Bone marrow (tissue), 2 donors: ENCODE data around the gene ZNF234.
A peak's percentile ranks its signal among the peaks of the same experiment; 100 is the strongest.
"Not testable (repeated sequence)": the region's sequence is repeated elsewhere in the genome, so short reads cannot be mapped to it uniquely, and the experiment has no call there.

ENCODE experiments used
- DNase-seq, 2 donors: peaks; one replicate each; lab custom pipeline; 2025; lab: John Stamatoyannopoulos, UW

ZNF234 gene

DNA sequence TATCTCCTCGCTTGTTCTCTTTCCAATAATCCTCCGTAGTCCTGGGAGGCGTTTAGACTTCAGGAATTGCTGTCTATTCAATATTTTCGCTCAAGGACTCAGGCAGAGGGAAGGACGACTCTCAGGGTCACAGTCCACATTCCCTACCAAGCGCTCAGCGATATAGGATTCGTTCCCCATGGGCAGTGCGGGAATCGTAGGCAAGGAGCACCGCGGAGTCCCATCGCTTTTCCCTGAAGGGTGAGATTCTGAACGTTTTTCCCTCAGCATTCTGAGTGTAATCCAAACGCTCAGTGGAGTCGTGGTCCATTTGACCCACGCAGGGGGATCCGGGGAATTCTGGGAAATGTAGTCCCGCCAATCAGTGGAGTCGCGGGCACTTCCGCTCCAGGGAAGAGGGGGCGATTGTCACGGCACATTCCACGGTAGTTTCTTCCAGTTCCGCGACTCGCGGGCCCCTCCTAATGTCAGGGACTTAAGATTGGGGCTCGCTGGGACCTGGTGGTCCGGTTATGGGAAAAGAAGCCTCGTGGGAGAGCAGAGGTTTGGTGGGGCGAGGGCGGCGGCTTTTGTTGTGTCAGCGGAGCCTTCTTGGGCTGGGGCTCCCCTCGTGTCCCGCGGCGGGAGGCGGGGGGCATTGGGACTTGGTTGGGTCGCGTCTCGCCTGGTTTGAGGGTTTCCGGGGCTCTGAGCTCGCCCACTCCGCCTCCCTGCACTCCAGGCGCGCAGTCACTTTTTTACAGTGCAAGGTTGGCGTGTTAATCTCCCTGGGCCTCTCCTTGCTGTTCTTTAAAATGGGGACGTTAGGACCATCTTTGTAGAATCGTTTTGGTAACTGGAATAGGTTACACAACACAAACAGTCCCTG is at the start of gene ZNF234:
TSS of gene ZNF234 (plus strand) at position 364 of the 868 bp plus-strand sequence. CDS start 3,079 bp downstream, outside the sequence.
- DNase-seq: peak; percentile 50 to 60

- no peak for DNase-seq
These were observed 49.2 kb upstream of the ZNF234 start for GRCh38 chr19:44092108-44092507.

- DNase-seq: peak; percentile 60 to 92
These were observed 47.2 kb upstream of the ZNF234 start, which contains the start of gene ZNF224 for GRCh38 chr19:44093931-44094765. ZNF224 (plus strand) TSS chr19:44094361; CDS start chr19:44097874, 3,513 bp downstream.

- DNase-seq: no peak
These were observed 33.6 kb upstream of the ZNF234 start for GRCh38 chr19:44107751-44108150.

GRCh38 chr19:44109458-44109857 is 31.9 kb upstream of the ZNF234 start:
- no peak for DNase-seq

DNA sequence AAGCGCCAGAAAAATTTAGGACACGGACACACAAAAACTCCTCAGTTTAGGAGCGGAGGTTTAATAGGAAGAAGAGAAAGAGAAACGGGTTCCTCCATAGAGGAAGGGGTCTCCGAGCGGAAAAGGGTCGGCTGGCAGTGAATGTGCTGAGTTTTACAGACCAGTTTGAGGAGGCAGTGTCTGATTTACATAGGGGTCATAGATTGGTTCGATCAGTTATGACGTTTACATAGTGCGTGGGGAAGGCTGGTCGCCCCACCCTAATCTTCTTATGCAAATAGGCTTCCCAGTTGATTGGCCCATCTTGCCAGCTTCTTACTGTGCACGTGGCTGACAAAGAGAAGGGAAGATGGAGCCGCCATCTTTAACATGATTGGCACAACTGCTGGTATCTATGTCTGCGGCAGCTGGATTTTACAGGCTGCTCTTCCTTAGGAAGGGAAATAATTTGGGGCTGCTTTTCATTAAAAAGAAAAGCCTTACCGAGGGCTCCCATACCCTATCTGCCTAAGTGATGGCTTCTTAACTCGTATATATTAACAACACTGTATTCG is 29.4 kb upstream of the ZNF234 start:
- no peak for DNase-seq

GRCh38 chr19:44112802-44113137 is 28.6 kb upstream of the ZNF234 start:
- no peak for DNase-seq

DNA sequence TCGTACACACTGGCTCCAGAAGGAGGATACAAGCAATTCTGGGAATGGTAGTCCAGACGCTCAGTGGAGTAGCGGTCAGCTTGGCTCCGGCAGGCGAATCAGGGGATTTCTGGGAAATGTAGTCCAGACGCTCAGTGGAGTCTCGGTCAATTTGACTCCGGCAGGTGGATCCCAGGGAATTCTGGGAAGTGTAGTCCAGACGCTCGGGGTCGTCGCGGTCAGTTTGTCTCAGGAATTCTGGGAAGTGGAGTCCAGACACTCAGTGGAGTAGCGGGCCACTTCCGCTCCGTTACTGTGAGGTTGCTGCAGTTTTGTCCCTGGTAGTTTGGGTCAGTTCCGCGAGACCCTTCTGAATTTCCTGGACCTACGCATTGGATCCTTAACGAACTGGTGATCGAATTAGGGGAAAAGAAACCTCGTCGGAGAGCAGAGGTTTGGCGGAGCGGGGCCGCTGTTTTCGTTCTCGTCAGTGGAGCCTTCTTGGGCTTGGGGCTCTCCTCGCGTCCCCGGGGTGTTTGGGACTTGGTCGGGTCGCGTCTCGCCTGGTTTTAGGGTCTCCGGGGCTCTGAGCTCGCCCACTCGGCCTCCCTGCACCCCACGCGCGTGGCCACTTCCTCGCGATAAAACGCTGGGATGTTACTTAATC is 28.1 kb upstream of the ZNF234 start, which contains the start of gene ZNF225:
TSS of gene ZNF225 (plus strand) at position 262 of the 646 bp plus-strand sequence. CDS start 2,429 bp downstream, outside the sequence.
- peak; percentile 60 to 94 for DNase-seq

GRCh38 chr19:44113784-44114390 is 27.5 kb upstream of the ZNF234 start:
- DNase-seq: no peak

DNA sequence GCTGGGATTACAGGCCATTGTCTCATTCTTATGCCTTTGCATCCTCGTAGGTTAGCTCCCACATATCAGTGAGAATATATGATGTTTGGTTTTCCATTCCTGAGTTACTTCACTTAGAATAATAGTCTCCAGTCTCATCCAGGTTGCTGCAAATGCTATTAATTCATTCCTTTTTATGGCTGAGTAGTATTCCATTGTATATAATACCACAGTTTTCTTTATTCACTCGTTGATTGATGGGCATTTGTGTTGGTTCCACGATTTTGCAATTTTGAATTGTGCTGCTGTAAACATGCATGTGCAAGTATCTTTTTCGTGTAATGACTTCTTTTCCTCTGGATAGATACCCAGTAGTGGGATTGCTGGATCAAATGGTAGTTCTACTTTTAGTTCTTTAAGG is 20.2 kb upstream of the ZNF234 start:
- DNase-seq: not testable (repeated sequence)

- DNase-seq: no peak
These were observed 9.4 kb upstream of the ZNF234 start for GRCh38 chr19:44131955-44132354.

DNA sequence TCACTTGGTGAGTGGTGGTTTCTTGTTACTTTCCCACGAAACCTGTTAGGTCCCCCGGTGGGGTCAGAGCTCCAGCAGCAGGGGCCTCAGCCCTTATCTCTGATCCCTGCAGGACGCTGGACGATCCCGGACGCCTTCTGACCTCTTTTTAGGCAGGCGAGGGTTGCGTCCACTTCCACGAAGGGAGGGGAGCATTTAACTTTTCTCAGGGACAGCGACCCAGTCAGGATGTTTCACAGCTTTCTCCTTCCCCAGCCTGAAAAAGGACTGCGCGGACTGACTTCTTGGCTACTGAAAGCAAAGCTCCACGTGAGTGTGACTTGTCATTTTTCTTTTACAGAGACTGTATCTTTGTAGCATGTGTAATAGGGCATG is 692 bp downstream of the ZNF234 start:
- DNase-seq: no peak

GRCh38 chr19:44149776-44150175 is 8.4 kb downstream of the ZNF234 start:
- no peak for DNase-seq

- no peak for DNase-seq
These were observed 10.1 kb downstream of the ZNF234 start for GRCh38 chr19:44151491-44151890.

GRCh38 chr19:44156475-44156874 is 15.1 kb downstream of the ZNF234 start:
- DNase-seq: no peak

DNA sequence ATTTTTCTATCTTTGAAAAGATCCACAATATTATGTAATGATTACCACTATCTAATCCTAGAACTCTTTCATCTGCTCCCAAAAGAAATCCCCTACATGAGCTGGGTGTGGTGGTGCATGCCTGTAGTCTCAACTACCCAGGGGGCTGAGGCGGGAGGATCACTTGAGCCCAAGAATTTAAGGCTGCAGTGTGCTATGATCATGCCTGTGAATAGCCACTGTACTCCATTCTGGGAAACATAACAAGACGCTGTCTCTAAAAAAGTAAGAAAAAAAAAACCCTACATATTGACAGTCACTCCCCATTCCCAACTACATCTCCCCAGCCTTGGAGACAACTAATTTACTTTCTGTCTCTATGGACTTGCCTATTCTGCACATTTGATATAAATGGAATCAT is 22.4 kb downstream of the ZNF234 start:
- DNase-seq: no peak

GRCh38 chr19:44164327-44164672 is 22.9 kb downstream of the ZNF234 start:
- no peak for DNase-seq

- peak; percentile 50 to 98 for DNase-seq
These were observed 23.5 kb downstream of the ZNF234 start, which contains the start of gene ZNF226 for GRCh38 chr19:44164673-44165512. ZNF226 (plus strand) TSS chr19:44165100; CDS start chr19:44170081, 4,981 bp downstream.

- not testable (repeated sequence) for DNase-seq
These were observed 29.3 kb downstream of the ZNF234 start for GRCh38 chr19:44170660-44171059.

GRCh38 chr19:44176590-44176989 is 35.2 kb downstream of the ZNF234 start:
- no peak for DNase-seq

DNA sequence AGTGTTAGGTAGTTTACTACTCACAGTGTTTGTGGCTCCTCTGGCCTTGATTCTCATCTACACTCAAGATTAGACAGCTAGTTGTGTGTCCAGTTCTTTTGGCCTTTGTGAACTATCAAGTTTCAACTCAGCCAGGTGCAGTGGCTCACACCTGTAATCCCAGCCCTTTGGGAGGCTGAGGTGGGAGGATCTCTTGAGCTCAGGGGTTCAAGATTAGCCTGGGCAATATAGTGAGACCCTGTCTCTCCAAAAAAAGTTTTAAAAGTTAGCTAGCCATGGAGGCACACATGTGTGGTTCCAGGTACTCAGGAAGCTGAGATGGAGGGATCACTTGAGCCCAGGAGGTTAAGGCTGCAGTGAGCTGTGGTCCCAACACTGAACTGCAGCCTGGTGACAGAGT is 39.6 kb downstream of the ZNF234 start:
- no peak for DNase-seq
